Stimulated activated CD4-positive, alpha-beta T cell treated with anti-CD3 and anti-CD28 coated beads, Interleukin-15, amount 100 ng/mL, for 1 hour (primary cell): Measurements from ENCODE around the gene LGALS13.

Experiments
- DNase-seq, 2 donors: peaks; one replicate each; pipeline ENCODE4 v3.0.0-alpha.2; 2020; ENCODE audit warnings: low read depth in 1 of 2, low spot score in 1 of 2

LGALS13 gene, protein sequence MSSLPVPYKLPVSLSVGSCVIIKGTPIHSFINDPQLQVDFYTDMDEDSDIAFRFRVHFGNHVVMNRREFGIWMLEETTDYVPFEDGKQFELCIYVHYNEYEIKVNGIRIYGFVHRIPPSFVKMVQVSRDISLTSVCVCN

DNA sequence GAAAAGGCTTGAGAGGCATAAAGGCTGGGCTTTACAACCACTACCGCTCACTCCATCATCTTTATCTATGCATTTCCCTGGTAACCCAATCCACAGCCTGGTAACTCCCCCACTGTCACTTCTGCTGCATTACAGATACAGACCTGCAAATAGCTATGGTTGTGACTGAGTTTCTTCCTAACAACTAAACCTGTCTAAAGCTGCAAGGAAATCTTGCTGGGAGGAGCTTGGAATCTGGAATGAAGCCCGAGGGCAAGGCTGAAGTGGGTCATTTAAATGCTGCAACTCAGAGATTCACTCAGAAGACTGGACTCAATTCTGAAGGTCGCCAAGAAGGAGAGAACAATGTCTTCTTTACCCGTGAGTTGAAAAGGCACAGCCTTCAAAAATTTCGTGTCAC is at the start of gene LGALS13:
Gene LGALS13 (plus strand): TSS at position 301 of the 400 bp plus-strand sequence. CDS start 45 bp downstream, at position 346.
- DNase-seq: no peak

DNA sequence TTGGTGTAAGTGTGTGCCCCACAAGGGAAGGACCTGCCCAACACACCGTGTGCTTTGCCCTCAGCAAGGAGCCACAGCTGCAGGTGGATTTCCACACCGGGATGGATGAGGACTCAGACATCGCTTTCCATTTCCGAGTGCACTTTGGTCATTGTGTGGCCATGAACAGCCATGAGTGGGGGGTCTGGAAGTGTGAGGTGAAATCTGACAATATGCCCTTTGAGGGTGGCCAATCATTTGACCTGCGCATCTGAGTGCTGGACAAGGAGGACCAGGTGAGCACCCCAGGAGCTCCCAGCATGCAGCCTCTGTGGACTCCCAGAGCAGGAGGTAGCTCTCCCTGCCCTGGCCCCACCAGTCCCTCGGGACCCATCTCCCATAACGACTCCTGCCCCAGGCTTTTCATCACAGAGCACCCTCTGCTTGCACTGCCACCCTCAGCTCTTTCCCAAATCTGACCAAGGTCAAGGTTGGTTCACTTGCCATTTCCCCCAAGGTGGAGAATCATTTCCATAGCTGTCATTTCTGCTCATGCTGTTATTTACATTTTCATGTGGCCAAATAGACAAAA is 49.2 kb upstream of the LGALS13 start:
- no peak for DNase-seq

DNA sequence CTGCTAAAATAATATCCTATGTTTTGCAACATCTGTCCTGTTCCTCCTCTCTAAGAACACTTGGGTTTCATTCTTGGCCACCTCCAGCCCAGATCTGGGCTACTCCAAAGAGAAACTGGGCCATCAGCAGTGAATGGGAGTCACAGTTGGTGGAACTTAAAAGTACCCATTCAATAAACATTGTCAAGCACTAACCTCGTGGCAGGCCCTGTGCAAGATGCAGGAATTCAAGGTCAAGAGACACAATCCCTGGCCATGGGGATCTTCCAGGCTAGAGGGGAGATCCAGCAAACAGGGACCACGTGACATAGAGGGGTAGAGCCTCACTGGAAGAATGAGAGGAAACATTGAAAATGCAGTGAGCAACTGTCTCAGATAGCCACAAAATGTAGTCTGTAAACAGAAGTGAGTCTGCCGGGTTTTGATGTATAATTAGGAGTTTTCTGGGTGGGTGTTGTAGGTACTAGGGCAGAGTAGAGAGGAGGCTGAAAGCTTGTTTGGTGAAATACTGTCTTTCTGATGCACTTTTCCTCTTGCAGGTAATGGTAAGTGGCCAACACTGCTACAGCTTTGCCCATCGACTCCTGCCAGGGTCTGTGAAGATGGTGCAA is 47.5 kb upstream of the LGALS13 start:
- DNase-seq: no peak

DNA sequence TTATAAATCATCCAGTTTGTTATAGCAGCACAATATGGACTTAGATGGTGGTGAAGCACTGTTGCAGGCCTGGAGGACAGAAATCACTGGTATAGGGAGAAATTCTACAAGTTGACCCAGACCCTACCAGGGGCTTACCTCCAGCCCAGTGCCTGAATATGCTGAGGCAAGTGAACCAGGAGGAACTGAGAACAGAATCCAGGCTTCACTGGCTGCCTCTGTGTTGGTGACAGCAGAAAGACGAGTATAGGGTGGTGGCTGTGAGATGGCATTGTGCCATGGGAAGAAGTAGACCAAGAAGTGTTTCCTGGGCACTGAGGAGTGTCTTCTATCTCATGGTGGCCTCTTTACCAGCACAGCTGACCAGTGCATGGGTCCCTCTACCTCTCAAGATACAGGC is 46.4 kb upstream of the LGALS13 start:
- DNase-seq: no peak

DNA sequence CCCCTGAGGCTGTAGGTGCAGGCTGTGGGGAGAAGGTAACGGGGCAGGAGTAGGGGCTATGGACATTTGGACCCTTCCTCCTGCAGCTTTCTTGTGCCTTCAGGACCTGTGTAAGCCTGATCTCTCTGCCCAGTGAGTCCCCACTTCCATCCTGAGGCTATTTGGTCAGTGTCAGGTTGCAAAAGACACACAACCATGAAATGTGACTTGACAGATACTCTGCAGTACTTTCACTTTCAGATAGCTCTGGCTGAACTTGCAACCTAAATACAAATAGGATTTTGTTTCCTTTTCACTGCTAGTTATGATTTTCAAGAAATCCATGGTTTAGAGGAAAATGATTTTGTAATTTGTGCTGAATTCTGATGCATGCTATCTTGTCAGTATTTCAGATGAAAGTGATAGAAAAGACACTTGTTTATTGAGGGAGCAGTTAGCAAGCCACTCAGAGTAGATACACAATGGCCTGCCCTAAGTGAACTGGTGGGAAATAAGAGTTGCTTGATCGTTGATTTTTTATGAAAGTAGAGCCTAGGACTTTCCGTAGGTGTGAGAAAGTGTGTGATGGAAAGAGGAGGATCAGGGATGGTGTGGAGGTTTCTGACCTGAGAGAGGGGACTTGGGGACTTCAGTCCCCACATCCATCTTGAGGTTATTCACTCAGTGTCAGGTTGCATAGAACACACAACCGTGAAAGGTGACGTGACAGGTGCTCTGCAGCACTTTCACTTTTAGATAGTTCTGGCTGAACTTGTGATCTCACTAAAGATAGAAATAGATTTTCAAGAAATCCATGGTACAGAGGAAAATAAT is 44.3 kb upstream of the LGALS13 start:
- no peak for DNase-seq

DNA sequence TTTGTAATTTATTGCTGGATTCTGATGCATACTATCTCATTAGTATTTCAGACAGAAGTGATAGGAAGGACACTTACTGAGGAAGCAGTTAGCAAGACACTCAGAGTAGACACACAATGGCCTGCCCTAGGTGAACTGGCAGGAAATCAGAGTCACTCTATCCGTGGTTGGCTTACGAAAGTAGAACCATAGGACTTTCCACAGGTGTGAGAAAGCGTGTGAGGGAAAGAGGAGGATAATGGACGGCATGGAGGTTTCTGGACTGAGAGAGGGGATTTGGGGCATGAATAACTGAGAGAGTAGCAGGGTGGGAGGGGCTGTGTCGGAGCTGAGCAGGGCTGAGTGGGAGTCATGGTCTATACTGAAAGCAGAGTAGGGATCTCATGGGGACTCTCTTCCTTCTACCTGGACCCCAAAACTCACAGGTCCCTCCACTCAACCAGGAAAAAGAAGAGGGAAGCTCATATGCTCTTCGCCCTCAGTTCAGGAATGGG is 43.7 kb upstream of the LGALS13 start:
- DNase-seq: no peak

DNA sequence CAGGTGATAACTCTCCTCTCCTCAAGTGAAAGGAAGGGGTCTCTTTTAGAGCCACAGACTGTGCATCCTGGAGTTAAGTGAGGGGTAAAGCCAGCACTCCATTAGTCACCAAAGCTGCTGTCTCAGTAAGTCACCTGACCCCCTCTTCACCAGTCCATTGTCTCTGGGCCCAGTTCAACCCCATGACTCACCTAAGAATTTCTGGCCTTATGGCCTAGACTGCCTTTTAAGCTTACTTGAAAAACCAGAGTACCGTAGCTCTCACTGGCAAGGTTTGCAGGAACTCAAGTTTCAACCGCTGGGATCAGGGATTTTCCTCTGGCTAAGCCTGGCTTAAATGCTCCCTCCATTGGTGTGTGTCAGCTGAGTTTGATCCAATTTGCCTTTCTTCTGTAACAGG is 38.9 kb upstream of the LGALS13 start:
- no peak for DNase-seq

DNA sequence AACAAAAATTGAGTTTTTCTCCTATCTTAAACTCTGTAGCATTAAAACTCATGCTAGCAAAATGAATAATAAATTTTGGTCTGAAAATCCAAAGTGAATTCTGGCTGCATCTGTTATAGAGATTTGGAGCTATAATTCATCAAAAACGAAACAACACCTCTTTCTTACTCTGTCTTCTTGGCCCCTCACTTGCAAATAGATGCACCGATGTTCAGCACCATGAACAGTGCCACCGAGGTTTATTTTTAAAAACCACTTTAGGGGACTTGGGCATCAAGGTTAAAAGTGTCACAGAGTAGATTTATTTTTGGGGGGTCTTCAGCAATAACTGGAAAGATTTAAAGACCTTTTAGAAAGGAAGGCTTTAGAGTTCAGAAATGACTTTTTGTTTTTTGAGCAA is 36.3 kb upstream of the LGALS13 start:
- DNase-seq: no peak

DNA sequence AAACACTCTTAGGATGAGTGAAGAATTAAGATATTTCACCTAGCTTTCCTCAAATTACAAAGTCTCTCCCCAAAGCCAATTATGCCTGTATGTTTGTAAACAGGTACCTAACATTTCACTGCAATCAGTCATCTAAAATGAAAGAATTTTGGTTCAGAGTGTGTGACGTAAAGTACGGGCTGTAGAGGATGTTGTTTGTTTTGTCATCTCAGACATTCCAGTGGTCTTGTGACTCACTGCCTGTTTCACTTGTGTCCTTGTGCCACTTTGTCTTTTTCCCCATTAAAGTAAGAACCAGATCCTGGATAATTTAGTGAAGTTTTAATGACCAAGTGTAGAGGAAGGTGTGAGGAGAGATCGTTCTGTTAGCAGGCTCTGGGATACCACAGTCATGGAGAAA is 33.7 kb upstream of the LGALS13 start:
- DNase-seq: no peak

DNA sequence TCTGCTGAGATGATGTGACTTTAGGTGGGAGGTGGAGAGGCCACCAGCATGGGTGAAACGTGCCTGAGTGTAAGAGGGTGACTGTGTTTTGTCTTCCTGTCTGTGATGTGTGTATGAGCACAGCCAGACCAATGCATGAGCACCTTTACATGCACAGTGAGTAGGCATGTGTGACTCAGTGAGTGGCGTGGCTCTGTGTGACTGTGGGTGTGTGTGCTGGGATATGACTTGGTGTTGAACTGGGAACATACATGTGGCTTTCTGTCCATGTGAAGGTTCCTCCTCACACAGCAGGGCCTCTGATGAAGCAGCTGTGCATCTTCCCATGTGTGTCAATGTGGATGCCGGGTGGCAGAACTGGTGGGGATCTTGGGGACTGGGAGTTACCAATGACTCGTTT is 19.9 kb upstream of the LGALS13 start:
- no peak for DNase-seq

DNA sequence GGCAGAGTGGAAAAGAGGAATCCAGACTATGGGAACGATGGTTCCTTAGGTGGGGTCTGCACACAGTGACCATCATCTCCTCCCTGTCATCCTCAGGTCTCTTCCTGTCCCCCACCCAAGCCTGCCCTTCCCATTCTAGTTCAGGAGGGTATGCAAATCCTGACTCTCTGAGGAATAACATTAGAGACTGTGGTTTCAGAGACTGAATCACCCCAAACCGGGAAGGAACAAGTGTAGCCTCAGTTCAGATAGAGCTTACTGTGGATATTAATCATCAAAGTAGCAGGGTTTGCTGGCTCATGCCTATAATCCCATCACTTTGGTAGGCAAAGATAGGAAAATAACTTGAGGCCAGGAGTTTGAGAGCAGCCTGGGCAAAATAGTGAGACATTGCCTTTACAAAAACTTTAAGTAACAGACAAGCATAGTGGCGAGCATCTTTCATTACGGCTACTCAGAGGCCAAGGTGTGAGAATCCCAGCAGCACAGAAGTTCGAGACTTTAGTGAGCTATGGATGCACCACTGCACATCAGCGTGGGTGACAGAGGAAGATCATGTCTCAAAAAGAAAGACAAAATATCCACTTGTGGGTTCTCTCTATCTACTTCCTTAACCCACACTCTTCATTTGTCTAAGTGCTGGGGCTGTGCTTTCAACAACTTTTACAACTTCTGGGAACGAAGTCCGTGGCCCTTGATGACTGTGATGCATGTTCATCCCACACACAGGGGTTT is 19.3 kb upstream of the LGALS13 start:
- no peak for DNase-seq

DNA sequence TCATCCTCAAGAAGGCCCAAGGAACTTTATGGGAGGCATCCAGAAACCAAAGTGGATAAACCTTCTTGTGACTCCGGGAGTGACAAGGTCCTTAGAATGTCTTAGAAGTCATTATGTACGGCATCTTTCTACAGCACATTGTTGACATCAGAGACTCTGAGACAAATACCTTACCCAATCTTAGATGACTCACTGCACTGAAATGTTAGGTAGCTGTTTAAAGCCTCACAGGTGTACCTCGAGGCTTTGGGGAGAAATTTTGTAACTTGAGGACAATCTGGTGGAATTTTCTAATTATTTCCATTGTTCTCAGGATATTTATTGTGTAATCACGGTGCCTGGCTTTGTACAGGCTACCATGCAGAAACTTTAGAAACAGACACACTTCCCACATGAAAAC is 14.8 kb upstream of the LGALS13 start:
- no peak for DNase-seq

DNA sequence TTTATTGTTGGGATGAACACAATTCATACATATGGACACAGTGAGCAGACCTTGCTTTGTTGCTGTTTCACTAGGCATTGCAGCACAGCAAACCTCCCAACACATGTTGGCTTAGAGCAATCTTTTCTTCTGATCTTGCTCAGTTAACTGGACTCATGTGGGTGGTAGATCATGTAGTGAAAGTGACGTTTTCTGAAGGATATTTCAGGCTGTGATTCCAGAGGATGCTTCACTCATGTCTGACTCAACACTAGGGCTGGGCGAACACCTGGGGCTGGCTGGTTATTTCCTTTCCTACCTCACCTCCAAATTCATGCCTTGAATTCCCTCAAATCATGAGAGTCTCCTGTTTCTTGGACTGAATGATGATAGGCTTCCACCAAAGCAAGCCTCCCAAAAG is 14.3 kb upstream of the LGALS13 start:
- no peak for DNase-seq

DNA sequence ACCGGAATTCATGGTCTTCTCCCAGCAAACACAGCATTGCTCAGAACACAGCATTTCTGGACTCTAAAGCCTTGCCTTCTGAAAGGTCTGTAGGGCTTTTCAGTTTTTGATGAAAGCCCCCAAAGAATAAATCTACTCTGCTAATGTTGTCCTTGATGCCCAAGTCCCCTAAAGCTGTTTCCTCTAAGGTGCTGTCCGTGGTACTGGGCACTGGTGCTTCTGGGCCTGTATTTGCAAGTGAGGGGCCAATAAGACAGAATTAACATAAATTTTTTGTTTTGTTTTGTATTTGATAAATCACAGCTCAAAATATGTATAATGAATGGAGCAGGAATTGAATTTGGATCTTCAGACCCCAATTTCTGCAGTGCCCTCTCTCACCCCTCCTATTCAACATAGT is 12.1 kb upstream of the LGALS13 start:
- DNase-seq: no peak

DNA sequence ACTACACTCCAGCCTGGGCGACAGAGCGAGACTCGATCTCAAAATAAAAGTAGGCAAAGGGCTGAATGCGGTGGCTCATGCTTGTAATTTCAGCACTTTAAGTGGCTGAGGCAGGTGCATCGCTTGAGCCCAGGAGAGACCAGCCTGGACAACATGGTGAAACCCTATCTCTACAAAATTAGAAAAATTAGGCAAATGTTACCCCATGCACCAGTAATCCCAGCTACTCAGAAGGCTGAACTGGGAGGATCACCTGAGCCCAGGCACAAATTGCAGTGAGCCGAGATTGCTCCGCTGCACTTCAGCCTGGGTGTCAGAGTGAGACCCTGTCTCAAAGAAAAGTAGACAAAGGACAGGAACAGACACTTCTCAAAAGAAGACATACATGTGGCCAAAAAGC is 9.9 kb upstream of the LGALS13 start:
- no peak for DNase-seq

DNA sequence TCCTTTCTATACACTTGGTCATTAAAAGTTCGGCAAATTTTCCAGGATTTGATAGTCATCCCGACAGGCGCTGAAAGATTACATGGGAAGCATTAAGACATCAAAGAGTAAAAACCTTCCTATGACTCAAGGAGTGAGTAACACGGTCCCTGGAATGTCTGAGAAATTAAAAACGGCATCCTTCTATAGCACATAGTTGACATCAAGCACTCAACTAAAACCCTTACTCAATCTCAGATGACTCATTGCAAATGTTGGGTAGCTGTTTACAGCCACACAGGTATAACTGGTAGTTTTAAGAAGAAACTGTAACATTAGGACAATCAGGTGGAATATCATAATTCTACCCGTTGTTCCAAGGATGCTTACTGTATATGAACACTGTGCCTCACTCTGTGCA is 6.4 kb upstream of the LGALS13 start:
- no peak for DNase-seq

DNA sequence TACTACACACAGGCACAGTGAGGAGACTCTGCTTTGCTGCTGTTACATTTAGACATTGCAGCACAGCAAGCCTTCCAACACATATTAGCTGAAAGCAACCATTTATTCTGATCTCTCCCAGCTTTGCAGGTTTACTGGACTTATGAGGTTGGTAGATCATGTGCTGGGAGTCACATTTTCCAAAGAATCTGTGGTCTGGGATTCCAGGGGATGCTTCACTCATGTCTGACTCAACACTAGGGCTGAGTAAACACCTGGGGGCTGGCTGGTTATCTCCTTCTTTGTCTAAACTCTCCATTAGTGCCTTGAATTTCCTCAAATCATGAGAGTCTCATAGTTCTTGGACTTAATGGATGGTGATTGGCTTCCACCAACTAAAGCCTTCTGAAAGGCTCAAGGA is 5.4 kb upstream of the LGALS13 start:
- DNase-seq: no peak

DNA sequence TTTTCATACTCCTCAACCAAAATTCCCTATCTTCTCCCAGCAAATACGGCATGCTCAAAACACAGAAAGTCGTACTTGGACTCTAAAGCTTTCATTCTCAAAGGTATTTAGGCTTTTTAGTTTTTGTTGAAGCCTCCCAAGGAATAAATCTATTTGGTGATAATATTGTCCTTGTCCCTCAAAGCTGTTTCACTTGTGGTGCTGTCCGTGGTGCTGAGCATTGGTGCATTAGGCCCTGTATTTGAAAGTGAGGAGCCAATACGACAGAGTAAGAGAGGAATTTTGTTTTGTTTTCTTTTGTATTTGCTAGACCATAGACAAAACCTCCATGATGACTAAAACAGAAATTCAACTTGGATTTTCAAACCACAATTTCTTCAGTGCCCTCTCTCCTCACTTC is 3.2 kb upstream of the LGALS13 start:
- no peak for DNase-seq

DNA sequence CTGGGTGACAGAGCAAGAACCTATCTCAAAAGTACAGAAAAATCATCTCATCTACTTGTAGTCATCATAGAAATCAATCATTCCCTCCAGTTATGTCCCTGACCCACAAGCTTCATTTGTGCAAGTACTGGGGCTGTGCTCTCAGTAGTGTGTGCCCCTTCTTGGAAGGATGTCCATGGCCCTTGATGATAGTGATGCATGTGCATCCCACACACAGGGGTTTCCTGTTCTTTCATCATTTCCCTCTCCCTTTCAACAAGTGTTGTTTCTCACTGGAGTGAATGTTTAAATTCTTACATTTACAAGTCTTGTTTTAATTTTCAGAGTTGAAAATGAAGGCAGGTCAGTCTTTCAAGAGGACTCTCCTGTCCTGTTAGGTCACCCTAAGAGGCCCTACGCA is 1.5 kb downstream of the LGALS13 start:
- no peak for DNase-seq

DNA sequence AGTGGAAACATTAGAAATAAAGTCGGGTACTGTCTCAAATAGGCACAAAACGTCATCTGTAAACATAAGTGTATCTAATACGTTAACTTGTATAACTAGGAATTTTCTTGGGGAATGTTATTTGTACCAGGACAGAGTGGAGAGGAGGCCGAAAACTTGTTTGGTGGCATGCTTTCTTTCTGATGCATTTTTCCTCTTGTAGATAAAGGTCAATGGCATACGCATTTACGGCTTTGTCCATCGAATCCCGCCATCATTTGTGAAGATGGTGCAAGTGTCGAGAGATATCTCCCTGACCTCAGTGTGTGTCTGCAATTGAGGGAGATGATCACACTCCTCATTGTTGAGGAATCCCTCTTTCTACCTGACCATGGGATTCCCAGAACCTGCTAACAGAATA is 4.7 kb downstream of the LGALS13 start:
- no peak for DNase-seq

DNA sequence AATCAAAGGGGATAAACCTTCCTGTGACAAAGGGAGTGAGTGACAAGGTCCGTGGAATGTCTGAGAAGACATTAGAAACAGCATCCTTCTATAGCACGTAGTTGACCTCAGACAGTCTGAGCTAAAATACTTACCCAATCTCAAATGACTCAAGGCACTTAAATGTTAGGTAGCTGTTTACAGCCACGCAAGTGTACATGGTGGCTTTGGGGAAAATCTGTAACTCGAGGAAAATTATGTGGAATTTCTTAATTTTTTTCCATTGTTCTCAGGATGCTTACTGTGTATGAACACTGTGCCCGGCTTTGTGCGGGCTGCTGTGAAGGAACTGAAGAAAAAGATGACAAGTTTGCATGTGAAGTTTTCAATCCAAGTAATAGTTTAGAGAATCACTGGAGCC is 5.2 kb downstream of the LGALS13 start:
- no peak for DNase-seq
